Measurements from ENCODE around the gene TTLL5. TPM values are rescaled to one million over a fixed set of nuclear protein-coding genes. Genes with fewer than 3 reads are reported as not detected.

Gene TTLL5
- total RNA-seq, 1 experiment from 2014 or later: 35.7 TPM

DNA sequence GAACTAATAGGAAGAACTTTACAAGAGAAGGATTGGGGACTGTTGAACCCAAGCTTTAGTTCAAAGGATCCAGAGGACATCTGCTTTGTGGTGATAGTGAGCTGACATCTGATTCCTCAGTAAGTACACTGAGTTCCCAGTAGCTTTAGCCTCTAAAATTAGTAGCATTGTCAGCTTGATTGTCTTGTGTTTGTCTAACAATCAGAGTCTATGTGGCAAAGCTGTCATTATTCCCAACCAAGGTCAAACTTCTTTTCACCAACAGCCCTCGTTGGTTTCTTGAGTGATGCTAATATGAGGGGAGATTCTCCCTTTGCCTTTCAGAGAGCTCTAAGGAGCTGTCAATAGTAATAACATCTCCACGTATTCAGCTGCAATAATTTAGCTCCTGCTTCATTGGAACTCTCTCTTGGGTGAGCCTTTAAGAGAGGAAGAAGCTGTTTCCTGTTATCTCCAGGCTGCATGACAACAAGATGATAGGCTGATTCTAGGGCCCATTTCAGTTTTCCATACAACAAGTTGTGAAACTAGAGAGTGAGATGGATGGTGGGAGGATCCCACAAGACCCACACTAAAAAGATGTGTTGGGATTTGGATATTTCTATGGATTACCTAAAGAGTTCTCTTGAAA, 274.1 kb downstream of the TTLL5 start:
- Histone ChIP-seq H3K4me1 (ENCODE audit: insufficient read depth, low read length) (no peaks in the 10 kb centered on the region), H2BK12ac (ENCODE audit: insufficient read length, low read depth, low read length) (no peak overlapping the region), H3K79me1 (ENCODE audit: insufficient read depth, low read depth, low read length, poor library complexity, severe bottlenecking) (no peaks in the 10 kb centered on the region), H4K5ac (ENCODE audit: insufficient read length, low read depth, low read length) (no peak overlapping the region), H3K9ac (ENCODE audit: extremely low read depth, insufficient read length, low read length) (no peak overlapping the region), H4K91ac (ENCODE audit: insufficient read length, low read depth, low read length) (no peak overlapping the region), H2BK5ac (ENCODE audit: insufficient read length, low read length) (no peak overlapping the region), H3K4ac (ENCODE audit: low read depth, low read length) (no peak overlapping the region), H4K8ac (replicated peaks; ENCODE audit: insufficient read length, low read depth, low read length) (no peak overlapping the region), H2BK15ac (ENCODE audit: low read depth, low read length) (no peak overlapping the region), H3T11ph (ENCODE audit: low read length) (no peak overlapping the region), H3K79me2 (ENCODE audit: insufficient read depth, low read length) (no peaks in the 10 kb centered on the region), H2BK120ac (ENCODE audit: low read depth, low read length, poor library complexity, severe bottlenecking) (no peak overlapping the region), H3K27ac (ENCODE audit: insufficient read length, low read depth, low read length) (no peak overlapping the region), H3K27me3 (ENCODE audit: insufficient read depth, low read length) (no peaks in the 10 kb centered on the region), H2AFZ (ENCODE audit: low read length) (no peak overlapping the region), H2AK5ac (ENCODE audit: insufficient read length, low read length) (no peak overlapping the region), H3K4me2 (ENCODE audit: insufficient read depth, insufficient read length, low read length) (no peak overlapping the region), H2BK20ac (ENCODE audit: low read depth, low read length, poor library complexity, severe bottlenecking) (no peak overlapping the region), H3K14ac (ENCODE audit: insufficient read depth, low read length) (no peak overlapping the region), H3K23ac (ENCODE audit: insufficient read length, low read depth, low read length) (no peak overlapping the region), H3K18ac (ENCODE audit: insufficient read length, low read depth, low read length) (no peak overlapping the region), H3K23me2 (ENCODE audit: insufficient read length, low read depth, low read length, poor library complexity, severe bottlenecking) (no peaks in the 10 kb centered on the region), H3K9me3 (ENCODE audit: control insufficient read depth, low read depth, low read length) (no peaks in the 10 kb centered on the region), H4K20me1 (ENCODE audit: control insufficient read depth, insufficient read depth, insufficient read length) (no peaks in the 10 kb centered on the region), H3K56ac (ENCODE audit: insufficient read length, low read depth, low read length) (no peak overlapping the region)
- no CpG with 5 or more reads among the region's 2 CpGs for WGBS (ENCODE audit: extremely low coverage, insufficient read length, low lambda C conversion rate)
- Mint-ChIP-seq H3K4me3 (no peak overlapping the region), H3K9me3 (no peaks in the 10 kb centered on the region), H3K4me1 (peaks cover 8% of the 10 kb centered on the region in 2 experiments; a peak in 3 of 4 replicates), H3K27me3 (ENCODE audit: low read depth) (no peaks in the 10 kb centered on the region), H3K27ac (no peak overlapping the region), H3K36me3 (ENCODE audit: insufficient read depth in 1 of 3, low read depth in 3 of 3) (no peaks in the 10 kb centered on the region)
- DNase-seq: no peak
- TF ChIP-seq, protein P1, sequence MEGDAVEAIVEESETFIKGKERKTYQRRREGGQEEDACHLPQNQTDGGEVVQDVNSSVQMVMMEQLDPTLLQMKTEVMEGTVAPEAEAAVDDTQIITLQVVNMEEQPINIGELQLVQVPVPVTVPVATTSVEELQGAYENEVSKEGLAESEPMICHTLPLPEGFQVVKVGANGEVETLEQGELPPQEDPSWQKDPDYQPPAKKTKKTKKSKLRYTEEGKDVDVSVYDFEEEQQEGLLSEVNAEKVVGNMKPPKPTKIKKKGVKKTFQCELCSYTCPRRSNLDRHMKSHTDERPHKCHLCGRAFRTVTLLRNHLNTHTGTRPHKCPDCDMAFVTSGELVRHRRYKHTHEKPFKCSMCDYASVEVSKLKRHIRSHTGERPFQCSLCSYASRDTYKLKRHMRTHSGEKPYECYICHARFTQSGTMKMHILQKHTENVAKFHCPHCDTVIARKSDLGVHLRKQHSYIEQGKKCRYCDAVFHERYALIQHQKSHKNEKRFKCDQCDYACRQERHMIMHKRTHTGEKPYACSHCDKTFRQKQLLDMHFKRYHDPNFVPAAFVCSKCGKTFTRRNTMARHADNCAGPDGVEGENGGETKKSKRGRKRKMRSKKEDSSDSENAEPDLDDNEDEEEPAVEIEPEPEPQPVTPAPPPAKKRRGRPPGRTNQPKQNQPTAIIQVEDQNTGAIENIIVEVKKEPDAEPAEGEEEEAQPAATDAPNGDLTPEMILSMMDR (conservative IDR thresholded peaks at IDR 0.05): no peak
